NCI-H345 treated with DMSO at 0.1 percent for 48 hours (cell line): ENCODE data around the gene CRCP.
"Not testable (repeated sequence)": the region's sequence is repeated elsewhere in the genome, so short reads cannot be mapped to it uniquely, and the experiment has no call there.

Experiments used
- DNase-seq: peaks from one replicate; lab custom pipeline; 2025; ENCODE audit not compliant: unreplicated experiment; lab: John Stamatoyannopoulos, UW

CRCP gene

DNA sequence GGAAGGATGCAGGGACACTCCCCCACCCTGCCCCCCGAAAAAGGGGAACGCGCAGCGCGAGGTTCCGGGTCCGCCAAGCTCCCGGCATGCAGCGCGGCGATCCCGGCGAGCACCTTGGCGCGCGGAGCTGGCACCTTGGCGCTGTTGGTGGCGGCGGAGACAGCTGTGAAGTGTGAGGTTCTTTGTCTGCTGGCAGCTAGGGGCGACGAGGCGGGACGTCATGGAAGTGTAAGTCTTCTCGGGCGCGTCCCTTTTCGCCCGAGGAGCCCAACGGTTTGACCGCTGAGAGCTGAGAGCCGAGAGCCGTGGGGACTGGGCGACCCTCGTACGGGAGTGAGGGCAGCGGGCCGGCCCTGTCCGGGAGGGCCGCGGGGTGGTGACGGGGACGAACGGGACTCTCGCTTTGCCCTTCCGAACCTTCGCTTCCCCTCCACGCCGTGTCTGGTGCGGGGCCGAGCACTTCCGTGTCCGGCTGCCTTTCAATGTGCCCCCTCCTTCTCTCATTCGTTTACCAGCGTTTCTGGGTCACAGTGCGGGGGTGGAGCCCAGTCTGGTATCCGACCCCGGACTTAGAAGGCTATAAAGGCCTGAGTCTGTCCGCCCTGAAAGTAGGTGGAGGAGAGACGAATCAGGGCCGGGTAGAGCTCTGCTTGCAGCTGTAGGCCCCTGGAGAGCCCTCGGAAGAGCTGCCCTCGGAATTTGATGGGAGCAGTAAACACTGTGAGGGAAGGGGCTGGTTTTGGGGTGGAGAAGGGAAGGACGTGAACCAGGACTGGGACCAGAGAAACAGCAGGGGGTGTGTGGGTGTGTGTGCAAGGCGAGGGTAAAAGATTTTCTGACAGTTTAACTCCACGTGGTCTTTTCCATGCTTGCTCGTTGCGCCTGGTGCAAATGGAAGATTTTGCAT lies at the start of gene CRCP:
Gene CRCP, plus strand, starts transcription at position 105 of the 907 bp plus-strand sequence. Its CDS starts 116 bp downstream, at position 221.
- DNase-seq = peak; percentile 58

GRCh38 chr7:66069732-66070131 lies 44.9 kb upstream of the CRCP start:
- no peak for DNase-seq

DNA sequence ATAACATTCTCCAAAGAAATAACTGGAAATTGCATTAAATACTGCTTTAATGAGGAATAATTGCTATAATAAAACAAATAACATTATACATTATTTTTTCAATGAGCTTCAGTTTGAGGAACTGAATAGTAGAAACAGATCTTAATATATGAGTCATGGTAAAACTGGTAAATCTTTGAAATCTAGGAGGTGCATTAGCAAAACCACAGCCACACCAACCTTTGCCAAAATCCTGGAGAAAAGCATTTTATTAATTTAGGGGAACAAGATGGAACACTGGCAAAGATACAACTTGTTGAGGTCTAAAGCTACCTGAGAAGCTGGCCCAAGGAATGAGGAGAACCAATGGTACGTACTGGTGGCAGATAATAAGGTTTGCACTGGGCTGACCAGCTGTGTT lies 44.4 kb upstream of the CRCP start:
- no peak for DNase-seq

- DNase-seq = not testable (repeated sequence)
Measured at GRCh38 chr7:66072208-66072607, 42.4 kb upstream of the CRCP start.

DNA sequence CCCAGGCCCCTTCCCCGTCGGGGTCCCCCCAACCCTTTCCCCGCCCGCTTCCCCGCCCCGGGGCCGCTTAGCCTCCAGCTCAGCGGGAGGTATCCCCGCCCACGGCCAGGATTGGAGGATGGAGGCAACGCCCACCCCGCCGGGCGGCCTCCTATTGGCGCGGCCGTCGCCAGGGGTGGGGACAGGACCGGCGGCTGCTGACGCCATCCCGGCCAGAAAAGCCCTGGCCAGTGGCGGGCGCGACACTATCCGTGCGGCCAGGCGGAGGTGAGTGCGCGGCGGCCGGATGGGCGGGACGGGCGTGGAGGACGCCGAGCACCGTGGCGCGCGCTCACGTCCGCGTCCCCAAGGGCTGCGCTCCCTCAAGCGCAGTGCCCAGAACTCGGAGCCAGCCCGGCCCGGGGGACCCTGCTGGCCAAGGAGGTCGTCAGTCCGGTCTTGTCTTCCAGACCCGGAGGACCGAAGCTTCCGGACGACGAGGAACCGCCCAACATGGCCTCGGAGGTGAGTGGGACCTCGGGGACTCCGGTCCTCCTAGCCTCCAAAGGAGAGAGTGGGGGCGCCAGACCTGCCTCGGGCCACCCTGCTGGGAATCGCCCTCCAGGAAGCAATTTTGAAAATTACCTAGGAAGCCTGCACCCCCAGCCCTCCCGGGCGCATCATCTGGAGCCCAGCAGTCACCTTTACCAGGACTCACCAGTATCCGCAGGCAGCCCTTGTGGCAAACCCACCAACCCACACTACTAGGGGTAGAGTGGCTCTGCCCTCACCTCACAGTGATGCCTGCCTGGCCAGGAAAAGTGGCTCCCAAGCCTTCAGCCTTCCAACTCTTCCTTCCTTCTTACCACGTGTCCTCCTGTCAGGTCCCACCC lies 38.8 kb upstream of the CRCP start, which contains the start of gene ASL:
Gene ASL, plus strand, starts transcription at position 230 of the 872 bp plus-strand sequence. Its CDS starts 263 bp downstream, at position 493.
- peak; percentile 77 for DNase-seq

- no peak for DNase-seq
Measured at GRCh38 chr7:66076462-66077329, 38.0 kb upstream of the CRCP start.

- no peak for DNase-seq
Measured at GRCh38 chr7:66078067-66078466, 36.6 kb upstream of the CRCP start.

DNA sequence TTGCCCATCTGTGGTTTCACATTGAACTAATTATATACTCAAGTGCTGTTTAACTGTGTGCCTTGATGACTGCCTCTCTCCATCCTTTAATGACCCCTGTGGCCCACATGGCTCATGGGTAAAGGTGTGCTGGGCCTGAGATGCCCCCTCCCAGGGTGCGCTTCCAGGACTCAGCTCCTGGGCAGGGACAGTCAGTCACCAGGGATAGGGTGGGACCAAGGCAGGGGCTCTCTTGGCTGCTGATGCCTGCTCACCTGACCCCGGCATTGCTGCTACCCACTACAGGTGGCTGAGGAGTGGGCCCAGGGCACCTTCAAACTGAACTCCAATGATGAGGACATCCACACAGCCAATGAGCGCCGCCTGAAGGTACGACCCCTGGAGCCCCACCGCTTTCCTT lies 32.6 kb upstream of the CRCP start:
- no peak for DNase-seq

DNA sequence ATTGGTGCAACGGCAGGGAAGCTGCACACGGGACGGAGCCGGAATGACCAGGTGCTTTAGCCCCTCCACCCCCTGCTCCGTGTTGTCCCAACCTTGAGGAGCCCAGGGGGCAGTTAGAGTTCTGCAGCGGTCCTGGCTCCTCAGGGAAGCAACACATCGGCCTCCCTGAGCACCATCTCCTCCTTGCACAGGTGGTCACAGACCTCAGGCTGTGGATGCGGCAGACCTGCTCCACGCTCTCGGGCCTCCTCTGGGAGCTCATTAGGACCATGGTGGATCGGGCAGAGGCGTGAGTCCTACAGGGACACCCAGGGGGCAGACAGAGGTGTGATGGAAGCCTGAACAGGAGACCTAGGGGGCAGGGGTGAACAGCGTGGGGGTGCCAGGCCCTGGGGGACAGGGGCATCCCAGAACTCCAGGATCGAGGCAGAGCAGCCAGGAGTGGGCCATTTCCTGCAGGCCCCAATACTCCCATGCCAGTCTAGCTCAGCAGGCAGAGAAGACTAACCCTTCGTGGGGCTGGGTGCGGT lies 31.7 kb upstream of the CRCP start:
- no peak for DNase-seq

DNA sequence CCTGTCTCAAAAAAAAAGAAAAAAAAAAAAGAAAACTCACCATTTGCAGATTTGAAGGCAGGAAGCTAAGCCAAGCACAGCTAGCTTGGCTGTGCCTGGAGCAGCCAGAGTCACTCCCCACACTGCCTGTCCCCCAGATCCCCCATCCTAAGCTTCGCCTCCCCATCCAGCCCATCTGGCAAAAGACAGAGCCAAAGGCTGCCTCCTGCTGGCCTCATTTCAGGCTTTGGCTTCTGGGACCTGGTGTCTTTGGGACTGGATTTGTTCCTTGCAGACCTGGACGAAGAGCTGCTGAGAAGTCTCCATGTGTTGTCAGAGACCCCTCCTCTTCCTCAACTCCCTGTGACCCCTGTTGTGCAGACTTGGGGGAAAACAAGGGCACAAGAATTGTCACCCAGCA lies 31.0 kb upstream of the CRCP start:
- DNase-seq = no peak

GRCh38 chr7:66088861-66089838 lies 25.5 kb upstream of the CRCP start:
- no peak for DNase-seq

GRCh38 chr7:66092654-66093053 lies 22.0 kb upstream of the CRCP start:
- no peak for DNase-seq

GRCh38 chr7:66095010-66095409 lies 19.6 kb upstream of the CRCP start:
- no peak for DNase-seq

DNA sequence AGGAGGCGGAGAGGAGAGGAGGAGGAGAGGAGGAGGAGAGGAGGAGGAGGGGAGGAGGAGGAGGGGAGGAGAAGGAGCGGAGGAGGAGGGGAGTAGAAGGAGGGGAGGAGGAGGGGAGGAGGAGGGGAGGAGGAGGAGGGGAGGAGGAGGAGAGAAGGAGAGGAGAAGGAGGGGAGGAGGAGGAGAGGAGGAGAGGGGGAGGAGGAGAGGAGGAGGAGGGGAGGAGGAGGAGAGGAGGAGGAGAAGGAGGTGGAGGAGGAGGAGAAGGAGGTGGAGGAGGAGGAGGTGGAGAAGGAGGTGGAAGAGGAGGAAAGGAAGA lies 15.5 kb upstream of the CRCP start:
- no peak for DNase-seq

DNA sequence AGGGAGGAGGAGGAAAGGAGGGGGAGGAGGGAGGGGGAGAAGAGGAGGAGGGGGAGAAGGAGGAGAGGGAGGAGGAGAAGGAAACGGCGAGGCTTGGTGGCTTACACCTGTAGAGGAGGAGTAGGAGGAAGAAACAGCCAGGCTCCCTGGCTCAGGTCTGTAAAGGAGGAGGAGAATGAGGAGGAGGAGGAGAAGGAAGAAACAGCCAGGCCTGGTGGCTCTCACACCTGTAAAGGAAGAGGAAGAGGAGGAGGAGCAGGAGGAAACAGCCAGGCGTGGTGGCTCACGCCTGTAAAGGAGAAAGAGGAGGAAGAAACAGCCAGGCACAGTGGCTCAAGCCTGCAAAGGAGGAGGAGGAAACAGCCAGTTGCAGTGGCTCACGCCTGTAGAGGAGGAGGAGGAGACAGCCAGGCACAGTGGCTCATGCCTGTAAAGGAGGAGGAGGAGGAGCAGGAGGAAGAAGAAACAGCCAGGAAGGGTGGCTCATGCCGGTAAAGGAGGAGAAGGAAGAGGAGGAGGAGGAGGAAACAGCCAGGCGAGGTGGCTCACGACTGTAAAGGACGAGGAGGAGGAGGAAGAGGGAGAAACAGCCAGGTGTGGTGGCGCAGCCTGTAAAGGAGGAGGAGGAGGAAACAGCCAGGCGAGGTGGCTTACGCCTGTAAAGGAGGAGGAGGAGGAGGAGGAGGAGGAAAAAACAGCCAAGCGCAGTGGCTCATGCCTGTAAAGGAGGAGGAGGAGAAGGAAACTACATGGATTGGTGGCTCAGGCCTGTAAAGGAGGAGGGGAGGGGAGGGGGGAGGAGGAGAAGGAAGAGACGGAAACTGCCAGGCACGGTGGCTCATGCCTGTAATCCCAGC lies 14.9 kb upstream of the CRCP start:
- no peak for DNase-seq

GRCh38 chr7:66100408-66101050 lies 14.1 kb upstream of the CRCP start:
- no peak for DNase-seq

DNA sequence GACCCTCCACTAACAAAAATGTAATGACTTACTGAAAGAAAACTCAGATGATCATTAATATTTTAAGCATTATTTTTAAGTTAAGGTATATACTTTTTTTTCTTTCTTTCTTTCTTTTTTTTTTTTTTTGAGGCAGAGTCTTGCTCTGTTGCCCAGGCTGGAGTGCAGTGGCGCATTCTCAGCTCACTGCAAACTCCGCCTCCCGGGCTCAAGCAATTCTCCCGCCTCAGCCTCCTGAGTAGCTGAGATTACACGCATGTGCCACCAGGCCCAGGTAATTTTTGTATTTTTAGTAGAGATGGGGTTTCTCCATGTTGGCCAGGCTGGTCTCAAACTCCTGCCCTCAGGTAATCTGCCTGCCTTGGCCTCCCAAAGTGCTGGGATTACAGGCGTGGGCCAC lies 12.5 kb upstream of the CRCP start:
- not testable (repeated sequence) for DNase-seq

GRCh38 chr7:66103994-66104393 lies 10.7 kb upstream of the CRCP start:
- not testable (repeated sequence) for DNase-seq
